B cell (primary cell): ENCODE measurements around the gene TRIP13.

Experiments used
- CTCF ChIP-seq: fragments of 200-600 bp; IDR thresholded peaks from one replicate; pipeline ENCODE4 v1.8.0; 2022; ENCODE audit warnings: antibody characterized with exemption, mild to moderate bottlenecking
- EZH2 ChIP-seq: IDR thresholded peaks from 2 replicates; pipeline ENCODE4 v1.6.1; 2012; ENCODE audit warnings: borderline replicate concordance, low read depth, mild to moderate bottlenecking, moderate library complexity, low read length; ENCODE audit not compliant: insufficient read depth, poor library complexity, severe bottlenecking

- TF ChIP-seq CTCF (no peak), EZH2 (no peak)
Observed at GRCh38 chr5:849651-850301, 42.9 kb upstream of the TRIP13 start.
